Left renal pelvis (tissue), 4 donors: Measurements from ENCODE around the gene PLCG1. TPM values are rescaled to one million over a fixed set of nuclear protein-coding genes. Genes with fewer than 3 reads are reported as not detected.

Experiments used
- DNase-seq, 4 donors: peaks; one replicate each; pipeline ENCODE4 v3.0.0-alpha.2; 2013; ENCODE audit warnings: low read depth in 4 of 4, low spot score in 3 of 4
- polyA plus RNA-seq, 4 donors: library from polyadenylated mRNA; unstranded; fragments of 120-200 nt; gene quantifications; one replicate each; pipeline ENCODE4 v1.2.1, GENCODE V29; 2013; ENCODE audit not compliant: insufficient read length in 4 of 4

Gene PLCG1
- polyA plus RNA-seq, 4 donors: 110 to 202 (median 144) TPM

DNA sequence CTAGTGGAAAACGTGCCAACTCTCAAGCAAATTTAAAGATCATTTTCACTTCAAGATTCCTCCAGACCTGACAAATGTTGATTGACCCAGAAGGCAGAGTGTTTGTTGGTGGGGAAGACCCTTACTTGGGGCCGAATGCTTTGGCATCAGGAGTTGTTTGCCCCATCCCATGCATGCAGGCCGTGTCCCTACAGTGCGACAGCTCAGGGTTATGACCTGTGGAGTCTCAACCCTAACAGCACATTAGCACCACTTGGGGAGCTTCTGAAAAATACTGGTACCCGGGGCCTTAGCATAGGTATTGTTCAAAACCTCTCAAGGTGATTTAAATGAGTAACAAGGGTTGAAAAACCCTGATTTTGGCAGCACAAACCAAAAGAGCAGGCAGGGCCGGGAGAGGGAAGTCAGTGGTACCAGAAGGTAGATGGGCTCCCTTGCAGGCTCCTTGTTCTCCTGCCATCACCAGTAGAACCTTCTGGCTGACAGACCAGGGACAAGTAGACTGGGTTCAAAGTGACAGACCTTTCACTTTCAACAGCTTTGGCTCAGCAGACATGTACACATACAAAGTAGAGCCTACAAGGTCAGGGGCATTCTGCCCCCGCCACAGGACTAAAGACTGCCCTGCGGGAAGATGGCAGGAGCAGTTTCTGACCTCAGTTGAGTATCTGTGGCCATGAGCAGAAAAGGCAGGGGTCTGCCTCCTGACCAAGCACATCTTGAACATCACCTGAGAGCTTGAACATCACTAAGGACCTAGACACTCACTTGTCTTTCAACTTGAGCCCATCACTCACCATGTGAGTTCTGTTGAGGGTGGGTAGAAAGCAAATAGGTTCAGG lies 39.6 kb downstream of the PLCG1 start:
- DNase-seq: no peak

DNA sequence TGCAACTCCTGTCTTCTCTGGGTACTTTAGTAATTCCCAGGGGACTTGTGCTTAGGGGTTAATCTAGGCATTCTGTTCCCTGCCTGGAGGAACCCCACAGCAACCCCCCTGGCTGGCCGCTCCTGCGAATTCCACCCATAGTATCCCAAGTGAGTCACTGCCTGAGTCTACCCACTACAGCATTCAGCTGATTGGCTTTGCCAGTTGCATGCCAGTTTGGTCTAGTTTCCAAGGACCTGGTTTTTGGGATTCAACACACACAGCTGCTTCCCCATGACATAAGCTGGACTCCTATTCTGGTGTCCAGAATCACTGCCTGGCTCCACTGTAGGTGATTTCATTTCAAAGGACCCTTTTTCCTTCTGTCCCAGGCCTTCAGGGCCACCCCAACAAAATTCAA lies 40.3 kb downstream of the PLCG1 start:
- no peak for DNase-seq

DNA sequence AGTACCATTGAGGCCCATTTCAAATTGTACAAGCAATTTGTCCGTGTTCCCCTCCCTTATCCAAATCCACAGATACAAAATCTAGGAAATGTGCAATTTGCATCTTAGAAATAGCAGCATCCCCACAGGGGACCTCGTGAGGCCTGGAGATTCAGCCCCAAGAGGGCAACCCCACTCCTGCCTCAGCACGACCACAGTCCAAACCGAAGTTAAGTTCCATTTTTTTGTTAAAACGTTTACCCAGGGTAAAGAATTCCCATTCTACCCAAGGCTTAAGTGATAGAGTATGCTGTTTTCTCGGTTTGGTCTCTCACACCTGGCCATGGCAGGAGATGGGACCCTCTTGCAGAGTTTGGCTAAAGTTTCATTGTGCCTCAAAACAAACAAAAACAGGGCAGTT lies 41.2 kb downstream of the PLCG1 start:
- no peak for DNase-seq

DNA sequence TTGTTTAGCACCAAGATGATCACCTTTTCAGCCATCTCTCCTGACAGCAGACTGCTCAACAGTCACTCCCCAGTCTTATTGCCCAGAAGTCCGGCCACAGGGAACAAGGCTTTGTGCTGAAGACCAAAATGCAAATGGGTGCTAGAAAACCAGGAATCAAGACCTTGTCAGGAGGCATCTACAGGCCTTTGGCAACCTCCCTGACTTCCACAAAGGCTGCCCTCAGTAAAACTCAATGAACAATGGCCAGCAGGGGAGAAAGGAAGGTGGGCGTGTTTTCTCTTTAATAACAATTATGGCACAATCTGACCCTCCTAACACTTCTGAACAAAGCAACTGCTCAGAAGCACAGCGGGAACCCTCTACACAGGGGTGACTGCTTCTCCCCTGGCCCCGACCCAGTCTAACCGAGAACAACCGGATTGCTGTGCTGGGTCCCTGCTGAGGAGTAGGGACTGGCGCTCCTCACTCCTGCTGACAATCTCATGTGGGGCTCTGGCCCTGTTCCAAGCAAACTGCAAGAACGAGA lies 41.6 kb downstream of the PLCG1 start:
- no peak for DNase-seq

DNA sequence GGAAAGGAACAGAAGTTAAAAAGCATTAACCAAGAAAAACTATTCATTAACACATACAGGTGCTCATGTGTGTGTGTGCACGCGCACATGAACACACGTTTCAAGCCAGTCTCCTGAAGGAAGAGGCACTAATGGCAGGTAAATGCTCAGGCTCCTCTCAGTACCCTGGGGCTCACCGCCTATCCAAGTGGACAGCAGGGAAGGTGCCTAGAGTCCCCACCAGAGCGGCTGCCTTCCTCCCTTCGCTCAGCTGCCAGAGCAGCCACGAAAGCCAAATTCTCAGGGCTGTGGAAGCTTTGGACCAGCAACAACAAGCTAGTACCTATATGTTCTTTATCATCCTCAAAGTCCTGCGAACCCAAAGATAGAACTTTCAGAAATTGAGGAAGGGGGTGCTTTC lies 42.6 kb downstream of the PLCG1 start:
- DNase-seq: no peak

DNA sequence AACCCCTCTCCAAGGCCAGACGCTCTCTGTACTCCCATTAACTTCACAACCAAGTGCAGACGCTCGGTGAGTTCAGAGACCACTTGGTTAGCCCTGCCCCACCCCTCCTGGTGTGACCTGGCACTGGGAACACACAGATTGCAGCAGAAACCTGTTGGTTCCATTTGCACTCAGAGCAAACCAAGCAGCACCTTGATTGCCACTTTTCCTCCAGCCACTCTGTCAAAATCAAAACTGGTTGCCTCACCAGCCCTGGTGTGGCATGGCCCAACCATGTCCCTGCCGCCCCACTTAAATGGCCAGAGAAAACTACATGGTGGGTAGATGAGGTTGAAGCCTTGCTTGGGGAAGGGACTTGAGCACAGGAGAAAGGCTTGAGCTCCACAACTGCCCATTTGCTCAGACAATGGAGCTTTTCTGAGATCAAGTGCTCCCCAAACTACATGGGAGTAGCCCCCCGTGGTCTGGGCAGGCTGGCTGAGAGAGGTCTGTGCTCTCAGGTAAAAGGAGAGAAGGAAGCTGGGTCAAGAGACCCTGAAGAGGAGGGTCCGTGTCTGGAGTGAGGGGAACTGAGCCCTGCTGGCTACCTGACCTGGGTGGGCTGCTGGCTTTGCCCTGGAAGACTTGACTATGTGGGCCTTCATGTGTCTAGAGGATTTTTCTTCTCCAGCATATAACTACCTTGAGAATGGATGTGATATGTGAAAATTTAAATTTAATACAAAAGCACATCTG lies 43.4 kb downstream of the PLCG1 start:
- no peak for DNase-seq

DNA sequence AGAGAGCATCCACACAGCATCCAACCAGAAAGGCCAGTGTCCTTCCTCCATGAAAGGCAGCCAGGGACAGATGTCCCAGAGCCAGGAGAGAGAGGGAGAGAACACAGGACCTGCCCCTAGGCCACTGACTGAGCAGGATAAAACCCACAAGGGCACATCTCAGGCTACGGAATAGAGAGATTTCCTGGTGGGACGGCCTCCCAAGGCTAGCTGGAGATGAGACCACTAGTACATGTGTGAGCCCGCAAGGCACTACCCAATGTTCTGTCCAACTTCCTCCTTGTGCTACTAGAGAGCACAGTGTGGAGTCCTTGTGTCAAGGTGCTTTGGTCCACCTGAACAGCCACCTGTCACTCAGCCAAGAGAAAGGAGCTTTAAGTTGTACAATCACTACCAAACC lies 44.2 kb downstream of the PLCG1 start:
- DNase-seq: no peak

DNA sequence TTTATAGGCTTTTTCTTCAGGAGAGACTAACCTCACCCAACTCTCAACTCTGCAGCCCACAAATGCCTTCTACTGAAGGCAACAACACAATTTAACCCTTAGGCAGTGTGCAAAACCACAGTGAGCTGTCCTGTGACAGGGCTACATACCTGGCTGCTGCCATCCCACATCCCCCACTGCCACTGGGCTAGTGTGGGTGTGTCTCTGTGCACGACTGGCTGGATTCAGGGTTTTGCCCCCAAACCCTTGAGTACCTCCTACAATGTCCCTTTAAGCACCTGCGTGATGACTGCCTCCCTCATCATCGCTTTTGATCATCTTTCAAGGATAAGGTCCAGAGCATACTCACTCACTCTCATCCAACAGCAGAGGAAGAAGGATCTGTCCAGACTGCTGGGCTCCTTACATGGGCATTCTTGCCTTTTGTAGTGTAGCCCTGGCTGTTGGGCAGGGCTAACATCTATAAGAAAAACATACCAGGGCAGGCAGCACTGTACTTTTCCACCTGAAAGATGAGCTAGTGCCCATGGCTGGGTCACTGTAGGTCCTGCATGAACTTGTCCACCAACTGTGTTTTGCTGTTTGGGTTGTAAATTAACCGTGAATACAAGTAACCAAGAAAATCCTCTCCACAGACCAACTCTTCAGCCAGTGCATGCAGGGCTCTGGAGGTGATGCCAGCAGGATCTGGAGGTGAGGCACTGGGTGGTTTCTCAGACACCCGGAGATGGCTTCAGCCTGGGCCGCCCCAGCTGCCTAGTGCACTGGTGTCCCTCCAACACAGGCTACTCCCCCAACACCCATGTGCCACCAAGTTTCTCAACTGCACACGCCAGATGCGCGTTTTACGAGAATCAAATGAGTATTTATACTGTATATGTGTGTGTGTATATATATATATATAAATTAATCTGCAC lies 45.2 kb downstream of the PLCG1 start:
- no peak for DNase-seq

DNA sequence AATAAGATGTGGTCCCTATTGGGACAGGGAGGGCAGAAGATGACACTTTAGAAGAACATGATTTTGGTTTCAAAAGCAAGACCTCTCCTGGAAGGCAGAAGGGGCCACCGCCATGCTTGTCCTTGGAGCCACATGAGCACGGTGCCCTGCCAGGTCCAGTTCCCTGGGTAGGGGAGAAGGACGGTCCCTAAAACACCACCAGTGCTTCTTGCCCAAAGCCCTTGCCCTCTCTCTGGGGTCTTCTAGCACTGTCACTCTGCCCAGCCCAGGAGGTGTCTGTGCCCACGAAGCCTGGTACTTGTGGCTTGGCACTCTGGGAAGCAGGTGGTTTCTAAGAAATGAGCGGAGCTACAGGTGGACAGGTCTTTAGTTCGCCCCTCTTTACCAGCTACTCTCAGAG lies 46.0 kb downstream of the PLCG1 start:
- no peak for DNase-seq

DNA sequence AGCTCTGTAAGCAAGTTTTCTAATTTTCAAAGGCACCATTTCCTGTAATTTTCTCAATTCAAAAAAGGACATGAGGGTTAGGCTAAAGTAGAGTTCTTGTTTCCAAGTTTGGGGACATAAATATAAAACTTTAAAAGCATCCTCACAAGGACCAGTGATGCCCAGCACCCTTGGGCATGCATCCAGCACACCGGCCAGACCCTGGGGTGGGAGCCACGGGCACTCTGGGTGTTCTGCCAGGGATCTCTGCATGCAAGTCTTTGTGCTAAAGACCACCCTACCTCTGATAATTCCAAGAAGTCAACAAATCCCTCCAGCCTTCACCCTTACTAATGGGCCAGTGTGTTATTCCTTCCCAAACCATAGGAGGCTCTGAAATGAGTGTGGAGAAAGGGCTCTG lies 46.5 kb downstream of the PLCG1 start:
- DNase-seq: no peak

DNA sequence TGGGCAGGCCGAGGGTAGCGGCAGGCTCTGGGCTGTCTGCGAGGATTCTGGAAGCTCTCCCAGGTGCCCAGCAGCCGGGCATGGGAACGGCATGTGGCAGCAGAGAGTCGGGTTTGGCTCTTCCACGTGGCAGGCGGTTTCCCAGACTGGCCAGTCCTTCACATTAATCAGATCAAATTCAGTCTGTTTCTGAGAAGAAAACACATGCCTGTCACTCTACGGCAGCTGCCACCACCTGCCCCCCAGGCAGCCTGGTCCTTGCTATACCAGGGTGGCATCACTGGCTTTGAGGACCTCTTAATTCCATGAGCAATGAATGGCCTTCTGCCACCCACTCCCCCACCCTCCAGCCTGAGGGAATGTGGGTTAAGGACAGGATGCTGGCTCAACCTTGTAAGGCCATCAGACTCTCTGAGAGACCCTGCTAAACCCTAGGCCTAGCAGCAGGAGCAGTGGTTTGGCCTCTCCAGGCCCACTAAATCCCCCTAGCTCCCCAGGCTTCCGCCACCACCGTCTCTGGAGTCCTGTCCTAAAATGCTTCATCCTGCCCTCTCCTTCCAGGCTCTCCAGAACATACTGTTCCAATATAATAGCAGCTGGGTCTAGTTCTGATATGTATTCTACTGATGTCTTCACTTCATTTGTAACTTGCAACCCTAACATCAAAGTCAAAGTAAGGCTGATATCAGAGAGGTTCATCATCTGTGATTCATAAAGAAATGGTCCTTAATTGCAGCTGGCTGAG lies 47.8 kb downstream of the PLCG1 start:
- no peak for DNase-seq

DNA sequence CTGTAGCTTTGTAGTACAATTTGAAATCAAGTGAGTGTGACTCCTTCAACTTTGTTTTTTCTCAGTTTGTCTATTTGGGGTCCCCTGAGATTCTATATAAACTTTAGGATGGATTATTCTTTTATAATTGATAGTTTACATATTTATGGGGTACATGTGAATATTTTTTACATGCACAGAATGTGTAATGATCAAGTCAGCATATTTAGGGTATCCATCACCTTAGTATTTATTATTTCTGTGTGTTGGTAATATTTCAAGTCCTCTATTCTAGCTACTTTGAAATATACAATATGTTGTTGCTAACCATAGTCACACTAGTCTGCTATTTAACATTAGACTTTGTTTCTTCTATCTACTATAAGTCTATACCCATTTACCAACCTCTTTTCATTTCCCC lies 50.3 kb downstream of the PLCG1 start:
- DNase-seq: no peak

DNA sequence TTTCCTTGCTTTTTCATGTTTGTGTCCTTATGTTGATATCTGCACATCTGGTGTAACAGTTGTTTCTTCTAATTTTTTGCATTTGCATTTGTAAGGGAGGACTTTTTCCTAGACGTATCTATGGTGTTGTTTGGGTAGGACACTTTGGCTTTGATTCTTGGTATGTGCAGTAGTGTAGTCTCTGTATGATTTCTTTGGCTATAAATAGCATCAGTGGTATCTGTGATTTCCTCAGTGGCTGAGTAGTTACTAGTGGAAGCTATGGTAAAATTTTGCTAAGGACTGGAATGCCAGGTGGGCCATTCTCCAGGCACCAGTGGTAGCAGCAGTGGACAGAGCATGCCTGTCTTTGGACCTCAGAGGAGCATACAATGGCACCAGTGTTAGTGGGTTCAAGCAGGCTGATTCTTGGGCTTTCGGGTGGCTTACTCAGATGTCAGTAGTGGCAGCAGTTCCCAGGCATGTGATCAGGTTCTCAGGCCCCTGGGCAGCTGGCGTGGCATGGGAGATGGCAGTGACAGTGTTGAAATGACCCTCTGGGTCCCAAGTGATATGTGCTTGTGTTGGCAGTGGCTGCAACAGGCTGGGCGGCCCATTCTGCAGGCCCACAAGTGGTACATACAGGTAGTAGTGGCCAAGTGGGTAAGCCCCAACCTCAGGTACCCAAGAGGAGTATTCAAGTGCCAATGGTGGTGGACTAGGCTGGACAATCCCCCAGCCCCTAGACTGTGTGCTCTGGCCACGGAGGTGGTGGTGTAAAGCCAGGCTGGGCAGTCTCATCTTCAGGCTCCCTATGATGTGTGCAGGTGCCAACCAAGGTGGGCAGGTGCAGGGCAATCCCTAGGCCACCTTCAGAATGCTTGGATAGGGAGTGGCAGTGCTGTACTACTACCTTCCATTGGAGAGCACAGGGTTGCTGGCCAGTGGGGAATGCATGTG lies 54.5 kb downstream of the PLCG1 start:
- DNase-seq: no peak

DNA sequence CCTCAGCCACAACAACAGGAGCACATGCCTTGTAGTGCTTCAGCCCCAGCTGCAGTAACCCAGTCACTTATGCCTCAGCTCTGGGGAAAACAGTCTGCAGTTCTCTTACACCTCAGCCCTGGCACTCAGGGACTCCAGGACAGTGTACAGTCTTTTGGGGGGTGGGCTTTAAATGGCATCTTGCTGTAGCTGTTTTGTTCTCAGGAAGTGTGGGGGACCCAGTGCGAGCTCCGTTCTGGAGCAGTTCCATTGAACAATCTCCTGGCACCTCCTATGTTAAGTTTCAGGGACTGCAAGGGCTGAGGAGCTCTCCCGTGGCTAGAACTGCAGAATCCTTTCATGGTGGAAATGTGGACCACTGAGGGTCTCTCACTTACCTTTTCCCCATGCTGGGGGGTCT lies 55.2 kb downstream of the PLCG1 start:
- no peak for DNase-seq

DNA sequence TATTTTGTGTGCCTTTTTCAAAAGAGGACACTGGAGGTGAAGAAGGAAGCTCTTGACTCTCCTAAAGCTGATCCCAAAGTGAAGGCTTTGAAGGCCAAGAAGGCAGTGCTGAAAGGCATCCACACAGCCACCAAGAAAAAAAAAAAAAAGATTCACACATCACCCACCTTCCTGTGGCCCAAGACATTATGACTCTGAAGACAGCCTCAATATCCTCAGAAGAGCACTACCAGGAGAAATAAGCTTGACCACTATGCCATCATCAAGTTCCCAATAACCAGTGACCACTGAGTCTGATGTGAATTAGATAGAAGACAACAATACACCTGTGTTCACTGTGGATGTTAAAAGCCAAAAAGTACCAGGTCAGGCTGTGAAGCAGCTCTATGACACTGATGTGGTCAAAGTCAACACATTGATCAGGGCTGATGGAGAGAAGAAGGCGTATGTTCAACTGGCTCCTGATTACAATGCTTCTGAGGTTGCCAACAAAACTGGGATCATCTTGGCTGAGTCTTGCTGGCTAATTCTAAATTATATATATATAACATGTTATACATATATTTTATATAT lies 59.4 kb downstream of the PLCG1 start:
- DNase-seq: no peak

DNA sequence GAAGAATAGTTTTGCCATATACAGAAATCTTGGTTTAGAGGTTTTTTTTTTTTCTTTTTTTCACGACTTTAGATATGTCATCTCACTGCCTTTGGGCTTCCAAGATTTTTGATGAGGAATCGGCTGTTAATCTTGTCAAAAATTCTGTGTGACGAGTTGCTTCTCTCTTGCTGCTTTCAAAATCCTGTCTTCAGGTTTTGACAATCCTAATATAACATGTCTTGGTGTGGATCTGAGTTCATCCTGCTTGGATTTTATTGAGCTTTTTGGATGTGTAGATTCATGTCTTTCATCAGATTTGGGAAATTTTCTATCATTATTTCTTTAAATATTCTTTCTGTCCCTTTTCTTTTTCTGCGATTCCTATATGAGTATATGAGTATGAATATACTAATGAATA lies 61.1 kb downstream of the PLCG1 start:
- no peak for DNase-seq

DNA sequence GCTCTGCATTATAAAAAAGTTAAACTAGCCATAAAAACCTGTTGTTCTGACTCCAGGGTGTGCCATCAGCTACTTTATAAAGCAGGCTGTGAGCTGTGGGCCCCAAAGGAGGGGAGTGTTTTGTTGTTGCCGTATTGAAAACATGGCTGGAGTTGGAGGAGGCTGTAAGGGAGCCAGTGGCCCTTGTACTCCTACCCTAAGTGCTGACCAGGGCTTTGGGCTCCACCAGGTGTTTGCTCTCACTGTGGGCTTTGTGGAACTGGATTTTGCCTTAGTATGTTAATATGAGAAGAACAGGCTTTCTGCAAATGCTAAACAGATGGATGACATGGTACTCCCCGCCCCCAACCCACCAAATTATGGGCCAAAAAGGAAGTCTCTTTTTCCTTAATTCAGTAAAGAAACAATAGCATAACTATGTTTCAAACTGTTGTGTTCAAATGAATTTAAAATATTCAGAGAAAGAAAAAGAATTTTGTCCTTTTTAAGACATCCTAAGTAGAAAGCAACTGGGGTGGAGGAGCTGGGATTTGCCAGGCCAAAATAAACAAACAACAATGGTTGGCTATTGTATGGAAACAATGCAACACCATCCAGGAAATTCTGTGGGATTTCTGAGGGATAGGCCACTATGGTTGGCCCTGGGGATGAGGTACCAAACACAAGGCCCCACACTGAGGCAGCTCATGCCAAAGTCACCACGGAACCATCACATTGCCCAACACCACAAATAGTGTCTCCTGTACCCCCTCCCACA lies 63.3 kb downstream of the PLCG1 start:
- DNase-seq: no peak

DNA sequence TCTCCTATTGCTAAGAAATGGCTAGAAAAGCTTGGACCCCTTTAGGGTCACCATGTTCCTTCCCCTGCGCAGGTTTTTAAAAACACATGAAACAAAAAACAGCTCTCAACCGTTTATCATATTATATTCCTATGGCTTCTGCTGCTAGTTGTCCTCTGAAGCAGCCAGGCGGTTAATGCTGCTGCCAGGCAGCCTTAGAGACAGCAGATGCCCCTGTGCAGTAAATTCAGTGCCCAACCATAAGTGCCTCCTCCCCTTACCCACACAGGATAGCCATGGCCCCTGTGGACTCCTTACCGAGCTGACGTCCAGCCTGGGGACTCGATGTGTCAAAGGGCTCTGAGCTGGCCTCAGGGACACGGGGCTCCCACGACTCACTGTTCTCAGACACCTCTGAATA lies 64.4 kb downstream of the PLCG1 start:
- no peak for DNase-seq
